ENCODE measurements around the gene CASTOR1.

CASTOR1 gene

GRCh38 chr22:30260682-30261081 lies 28.6 kb downstream of the CASTOR1 start:
- Histone ChIP-seq H3K36me3 (ENCODE audit: insufficient read depth, low read length) (no peaks in the 10 kb centered on the region), H3K4me3 (ENCODE audit: low read length) (no peak overlapping the region), H3K9ac (ENCODE audit: low read depth, low read length) (no peak overlapping the region), H3K9me3 (ENCODE audit: insufficient read depth, low read depth, low read length) (no peaks in the 10 kb centered on the region), H3K4me1 (ENCODE audit: insufficient read depth, low read length) (peaks cover 4% of the 10 kb centered on the region; the same call in 1 of the 2 replicates), H3K27me3 (ENCODE audit: insufficient read depth, low read length) (peaks cover 4% of the 10 kb centered on the region; the same call in 1 of the 2 replicates), H3K27ac (ENCODE audit: low read depth, low read length) (no peak overlapping the region)
- WGBS, result 90% methylated on average over 8 of the region's 8 CpGs

- Histone ChIP-seq H3K9me3 (ENCODE audit: insufficient read depth, low read depth, low read length) (no peaks in the 10 kb centered on the region), H3K4me3 (ENCODE audit: low read length) (no peak overlapping the region), H3K36me3 (ENCODE audit: insufficient read depth, low read length) (no peaks in the 10 kb centered on the region), H3K9ac (ENCODE audit: low read depth, low read length) (no peak overlapping the region), H3K27ac (ENCODE audit: low read depth, low read length) (no peak overlapping the region), H3K4me1 (ENCODE audit: insufficient read depth, low read length) (peaks cover 4% of the 10 kb centered on the region; the same call in 1 of the 2 replicates), H3K27me3 (ENCODE audit: insufficient read depth, low read length) (peaks cover 4% of the 10 kb centered on the region; the same call in 1 of the 2 replicates)
- 92% methylated on average over 11 of the region's 11 CpGs for WGBS
These were observed 29.0 kb downstream of the CASTOR1 start for GRCh38 chr22:30260276-30260675.

GRCh38 chr22:30254314-30254713 lies 35.0 kb downstream of the CASTOR1 start:
- Histone ChIP-seq H3K27me3 (ENCODE audit: insufficient read depth, low read length) (0 out of 2 replicates have a peak, but pooled peaks cover 2% of the 10 kb centered on the region), H3K9me3 (ENCODE audit: insufficient read depth, low read depth, low read length) (no peaks in the 10 kb centered on the region), H3K36me3 (ENCODE audit: insufficient read depth, low read length) (no peaks in the 10 kb centered on the region), H3K27ac (ENCODE audit: low read depth, low read length) (no peak overlapping the region), H3K4me3 (ENCODE audit: low read length) (no peak overlapping the region), H3K4me1 (ENCODE audit: insufficient read depth, low read length) (peaks cover 4% of the 10 kb centered on the region; the same call in 1 of the 2 replicates), H3K9ac (ENCODE audit: low read depth, low read length) (no peak overlapping the region)
- 79% methylated on average over 6 of the region's 6 CpGs for WGBS

GRCh38 chr22:30253205-30253852 lies 36.0 kb downstream of the CASTOR1 start:
- no peak overlapping the region for H3K4me3 ChIP-seq (ENCODE audit: low read length)
- H3K36me3 ChIP-seq (ENCODE audit: insufficient read depth, low read length), result no peaks in the 10 kb centered on the region
- WGBS, result 79% methylated on average over 22 of the region's 22 CpGs
- H3K27me3 ChIP-seq (ENCODE audit: insufficient read depth, low read length), result 0 out of 2 replicates have a peak, but pooled peaks cover 2% of the 10 kb centered on the region
- H3K27ac ChIP-seq (ENCODE audit: low read depth, low read length), result no peak overlapping the region
- H3K4me1 ChIP-seq (ENCODE audit: insufficient read depth, low read length), result peaks cover 4% of the 10 kb centered on the region; the same call in 1 of the 2 replicates
- H3K9ac ChIP-seq (ENCODE audit: low read depth, low read length), result no peak overlapping the region
- H3K9me3 ChIP-seq (ENCODE audit: insufficient read depth, low read depth, low read length), result no peaks in the 10 kb centered on the region

- Histone ChIP-seq H3K27ac (ENCODE audit: low read depth, low read length) (no peak overlapping the region), H3K9ac (ENCODE audit: low read depth, low read length) (no peak overlapping the region), H3K27me3 (ENCODE audit: insufficient read depth, low read length) (0 out of 2 replicates have a peak, but pooled peaks cover 2% of the 10 kb centered on the region), H3K4me3 (ENCODE audit: low read length) (no peak overlapping the region), H3K9me3 (ENCODE audit: insufficient read depth, low read depth, low read length) (no peaks in the 10 kb centered on the region), H3K4me1 (ENCODE audit: insufficient read depth, low read length) (no peaks in the 10 kb centered on the region), H3K36me3 (ENCODE audit: insufficient read depth, low read length) (no peaks in the 10 kb centered on the region)
- WGBS, result 78% methylated on average over 22 of the region's 22 CpGs
These were observed 36.7 kb downstream of the CASTOR1 start for GRCh38 chr22:30252411-30253204.

- Histone ChIP-seq H3K4me3 (ENCODE audit: low read length) (no peak overlapping the region), H3K36me3 (ENCODE audit: insufficient read depth, low read length) (no peaks in the 10 kb centered on the region), H3K4me1 (ENCODE audit: insufficient read depth, low read length) (peaks cover 5% of the 10 kb centered on the region; the same call in 1 of the 2 replicates), H3K27ac (ENCODE audit: low read depth, low read length) (no peak overlapping the region), H3K9ac (ENCODE audit: low read depth, low read length) (no peak overlapping the region), H3K27me3 (ENCODE audit: insufficient read depth, low read length) (peaks cover 7% of the 10 kb centered on the region; the same call in 1 of the 2 replicates), H3K9me3 (ENCODE audit: insufficient read depth, low read depth, low read length) (no peaks in the 10 kb centered on the region)
- 91% methylated on average over 10 of the region's 10 CpGs for WGBS
These were observed 37.6 kb downstream of the CASTOR1 start for GRCh38 chr22:30251711-30252110.

- H3K36me3 ChIP-seq (ENCODE audit: insufficient read depth, low read length), result no peaks in the 10 kb centered on the region
- no peak overlapping the region for H3K27ac ChIP-seq (ENCODE audit: low read depth, low read length)
- H3K4me1 ChIP-seq (ENCODE audit: insufficient read depth, low read length), result peaks cover 8% of the 10 kb centered on the region; the same call in 1 of the 2 replicates
- H3K27me3 ChIP-seq (ENCODE audit: insufficient read depth, low read length), result peaks cover 5% of the 10 kb centered on the region; the same call in 1 of the 2 replicates
- WGBS, result 79% methylated on average over 12 of the region's 12 CpGs
- no peak overlapping the region for H3K4me3 ChIP-seq (ENCODE audit: low read length)
- no peaks in the 10 kb centered on the region for H3K9me3 ChIP-seq (ENCODE audit: insufficient read depth, low read depth, low read length)
- H3K9ac ChIP-seq (ENCODE audit: low read depth, low read length), result no peak overlapping the region
These were observed 38.5 kb downstream of the CASTOR1 start for GRCh38 chr22:30250661-30251267.

- WGBS, result 89% methylated on average over 3 of the region's 3 CpGs
- H3K9ac ChIP-seq (ENCODE audit: low read depth, low read length), result no peak overlapping the region
- no peak overlapping the region for H3K4me3 ChIP-seq (ENCODE audit: low read length)
- no peaks in the 10 kb centered on the region for H3K36me3 ChIP-seq (ENCODE audit: insufficient read depth, low read length)
- peaks cover 13% of the 10 kb centered on the region; the same call in 1 of the 2 replicates for H3K4me1 ChIP-seq (ENCODE audit: insufficient read depth, low read length)
- no peak overlapping the region for H3K27ac ChIP-seq (ENCODE audit: low read depth, low read length)
- peaks cover 5% of the 10 kb centered on the region for H3K27me3 ChIP-seq (ENCODE audit: insufficient read depth, low read length)
- H3K9me3 ChIP-seq (ENCODE audit: insufficient read depth, low read depth, low read length), result no peaks in the 10 kb centered on the region
These were observed 39.2 kb downstream of the CASTOR1 start for GRCh38 chr22:30250039-30250565.

GRCh38 chr22:30249049-30250038 lies 40.0 kb downstream of the CASTOR1 start:
- 77% methylated on average over 27 of the region's 27 CpGs for WGBS
- Histone ChIP-seq H3K4me3 (ENCODE audit: low read length) (no peak overlapping the region), H3K36me3 (ENCODE audit: insufficient read depth, low read length) (no peaks in the 10 kb centered on the region), H3K9me3 (ENCODE audit: insufficient read depth, low read depth, low read length) (no peaks in the 10 kb centered on the region), H3K9ac (ENCODE audit: low read depth, low read length) (no peak overlapping the region), H3K27me3 (ENCODE audit: insufficient read depth, low read length) (peaks cover 5% of the 10 kb centered on the region), H3K27ac (ENCODE audit: low read depth, low read length) (no peak overlapping the region), H3K4me1 (ENCODE audit: insufficient read depth, low read length) (peaks cover 14% of the 10 kb centered on the region; the same call in 1 of the 2 replicates)

GRCh38 chr22:30248484-30248883 lies 40.8 kb downstream of the CASTOR1 start:
- WGBS, result 87% methylated on average over 6 of the region's 6 CpGs
- peaks cover 6% of the 10 kb centered on the region; the same call in 1 of the 2 replicates for H3K36me3 ChIP-seq (ENCODE audit: insufficient read depth, low read length)
- no peak overlapping the region for H3K27ac ChIP-seq (ENCODE audit: low read depth, low read length)
- H3K9me3 ChIP-seq (ENCODE audit: insufficient read depth, low read depth, low read length), result no peaks in the 10 kb centered on the region
- no peak overlapping the region for H3K4me3 ChIP-seq (ENCODE audit: low read length)
- H3K27me3 ChIP-seq (ENCODE audit: insufficient read depth, low read length), result peaks cover 5% of the 10 kb centered on the region
- H3K9ac ChIP-seq (ENCODE audit: low read depth, low read length), result no peak overlapping the region
- H3K4me1 ChIP-seq (ENCODE audit: insufficient read depth, low read length), result peaks cover 14% of the 10 kb centered on the region; the same call in 1 of the 2 replicates
